B cell (primary cell): Measurements from ENCODE around the gene HTR2A.

Source experiments
- CTCF ChIP-seq: fragments of 200-600 bp; IDR thresholded peaks from one replicate; pipeline ENCODE4 v1.8.0; 2022; ENCODE audit warnings: antibody characterized with exemption, mild to moderate bottlenecking
- EZH2 ChIP-seq: IDR thresholded peaks from 2 replicates; pipeline ENCODE4 v1.6.1; 2012; ENCODE audit warnings: borderline replicate concordance, low read depth, mild to moderate bottlenecking, moderate library complexity, low read length; ENCODE audit not compliant: insufficient read depth, poor library complexity, severe bottlenecking

- TF ChIP-seq CTCF (no peak), EZH2 (no peak)
Observed at GRCh38 chr13:46796515-46797474, 100.1 kb downstream of the HTR2A start, which contains the start of gene ESD.
